PFSK-1 (cell line): Measurements from ENCODE around the gene VPS52.

Experiments used
- FOXP2 ChIP-seq: optimal IDR thresholded peaks from 2 replicates; pipeline ENCODE3; 2011; ENCODE audit warnings: borderline replicate concordance, control low read depth, inconsistent platforms; ENCODE audit not compliant: insufficient read depth; ENCODE audit errors: extremely low read length, extremely low read depth
- POLR2AphosphoS5 ChIP-seq: IDR thresholded peaks from 2 replicates; pipeline ENCODE4 v1.6.1; 2012; ENCODE audit warnings: low read depth, mild to moderate bottlenecking, control low read depth, low read length, moderate library complexity
- REST ChIP-seq, 2 experiments: IDR thresholded peaks; 2 replicates each; pipeline versions ENCODE4 v1.6.1 to v1.8.0; 2011 to 2012; ENCODE audit warnings: low read depth in 2 of 2, low read length in 2 of 2, control low read depth in 1 of 2, inconsistent platforms in 1 of 2, mild to moderate bottlenecking in 1 of 2, moderate library complexity in 1 of 2; ENCODE audit not compliant: insufficient read depth in 1 of 2
- SIN3A ChIP-seq: IDR thresholded peaks from 2 replicates; pipeline ENCODE4 v1.6.1; 2012; ENCODE audit warnings: mild to moderate bottlenecking, low read length, moderate library complexity, borderline replicate concordance; ENCODE audit not compliant: insufficient read depth
- TAF1 ChIP-seq: IDR thresholded peaks from 2 replicates; pipeline ENCODE4 v1.6.1; 2012; ENCODE audit warnings: low read length, control low read depth, borderline replicate concordance; ENCODE audit not compliant: insufficient read depth

The VPS52 gene

GRCh38 chr6:33205191-33206026 lies 66.3 kb downstream of the VPS52 start:
- TF ChIP-seq REST (IDR thresholded peaks at IDR 0.05; ENCODE audit: insufficient read depth in 1 of 2, low read depth in 2 of 2, low read length in 2 of 2) (no peak), SIN3A (no peak), FOXP2 (no peak), POLR2AphosphoS5 (no peak), TAF1 (no peak)

- TF ChIP-seq TAF1 (no peak), SIN3A (no peak), FOXP2 (no peak), REST (IDR thresholded peaks at IDR 0.05; ENCODE audit: insufficient read depth in 1 of 2, low read depth in 2 of 2, low read length in 2 of 2) (no peak), POLR2AphosphoS5 (no peak; the same call in 1 of the 2 replicates)
These were observed 67.1 kb downstream of the VPS52 start, which contains the start of gene HSD17B8 for GRCh38 chr6:33204415-33205190. Gene HSD17B8 (plus strand): TSS chr6:33204655. CDS start chr6:33204669, 14 bp downstream.

- no peak for TF ChIP-seq SIN3A
- no peak for TF ChIP-seq POLR2AphosphoS5
- TF ChIP-seq TAF1: no peak
- no peak for TF ChIP-seq REST (IDR thresholded peaks at IDR 0.05; ENCODE audit: insufficient read depth in 1 of 2, low read depth in 2 of 2, low read length in 2 of 2)
- no peak for TF ChIP-seq FOXP2
These were observed 67.6 kb downstream of the VPS52 start for GRCh38 chr6:33204165-33204414.

GRCh38 chr6:33203443-33204164 lies 68.1 kb downstream of the VPS52 start:
- no peak for TF ChIP-seq TAF1
- TF ChIP-seq FOXP2: no peak
- TF ChIP-seq SIN3A: no peak
- TF ChIP-seq POLR2AphosphoS5: no peak
- TF ChIP-seq REST (IDR thresholded peaks at IDR 0.05; ENCODE audit: insufficient read depth in 1 of 2, low read depth in 2 of 2, low read length in 2 of 2): no peak
